IPS DF 19.7 (cell line): ENCODE data around the gene PATJ.
"Not testable (repeated sequence)": the region's sequence is repeated elsewhere in the genome, so short reads cannot be mapped to it uniquely, and the experiment has no call there.

ENCODE experiments used
- DNase-seq: peaks from one replicate; pipeline ENCODE4 v3.0.0-alpha.2; 2013; ENCODE audit warnings: low read depth, low spot score

The PATJ gene

GRCh38 chr1:61741711-61742619 is at the start of gene PATJ:
Gene PATJ (plus strand): TSS chr1:61742480. CDS start chr1:61762893, 20,413 bp downstream.
- peak; percentile 56 for DNase-seq

GRCh38 chr1:61699911-61700851 is 42.1 kb upstream of the PATJ start:
- no peak for DNase-seq

- DNase-seq, result no peak
These were observed 33.0 kb upstream of the PATJ start for GRCh38 chr1:61708953-61709907.

- DNase-seq, result no peak
These were observed 32.4 kb upstream of the PATJ start for GRCh38 chr1:61709908-61710289.

GRCh38 chr1:61711257-61711656 is 31.0 kb upstream of the PATJ start:
- DNase-seq, result not testable (repeated sequence)

- DNase-seq, result no peak
These were observed 30.3 kb upstream of the PATJ start for GRCh38 chr1:61711969-61712368.

GRCh38 chr1:61718996-61719663 is 23.1 kb upstream of the PATJ start:
- DNase-seq, result not testable (repeated sequence)

GRCh38 chr1:61724506-61724812 is 17.8 kb upstream of the PATJ start:
- DNase-seq, result no peak

GRCh38 chr1:61724813-61725694 is 17.2 kb upstream of the PATJ start, which contains the start of gene TM2D1:
Gene TM2D1 (minus strand): TSS chr1:61725141. CDS start chr1:61725120, 21 bp downstream.
- peak; percentile 76 for DNase-seq

GRCh38 chr1:61727544-61727943 is 14.7 kb upstream of the PATJ start:
- DNase-seq, result no peak

- DNase-seq, result not testable (repeated sequence)
These were observed 11.6 kb upstream of the PATJ start for GRCh38 chr1:61730679-61731078.

GRCh38 chr1:61732726-61733125 is 9.6 kb upstream of the PATJ start:
- DNase-seq, result no peak

GRCh38 chr1:61740751-61741700 is 1.3 kb upstream of the PATJ start:
- no peak for DNase-seq

- no peak for DNase-seq
These were observed 545 bp downstream of the PATJ start for GRCh38 chr1:61742620-61743430.

GRCh38 chr1:61743431-61743705 is 1.1 kb downstream of the PATJ start:
- DNase-seq, result no peak

- DNase-seq, result no peak
These were observed 1.7 kb downstream of the PATJ start for GRCh38 chr1:61743716-61744580.

- DNase-seq, result no peak
These were observed 4.5 kb downstream of the PATJ start for GRCh38 chr1:61746813-61747212.
